ENCODE measurements around the gene UBA1. TPM values are rescaled to one million over a fixed set of nuclear protein-coding genes. Genes with fewer than 3 reads are reported as not detected.

UBA1 gene
- 100 to 1,000 TPM; 115 to 154 (median 132) TPM for polyA plus RNA-seq (ENCODE audit: insufficient read length in 10 of 10)
- long read RNA-seq, donor 1, transcript UBA1-201 (26 exons, 3,559 nt) = major isoform, 5 of 32 reads
- long read RNA-seq, donor 1, partial matches to known transcripts = 26 of 32 reads
- long read RNA-seq, donor 1, other reads (novel, unspliced or antisense) = 0 of 32 reads
- long read RNA-seq, donor 2, transcript UBA1-201 (26 exons, 3,559 nt) = major isoform, 6 of 27 reads
- long read RNA-seq, donor 2, partial matches to known transcripts = 18 of 27 reads
- long read RNA-seq, donor 2, other reads (novel, unspliced or antisense) = 0 of 27 reads
- long read RNA-seq, donor 3 = 0 reads
- long read RNA-seq, donor 4, partial matches to known transcripts = 18 of 19 reads
- long read RNA-seq, donor 4, other reads (novel, unspliced or antisense) = 0 of 19 reads
- long read RNA-seq, donor 5, partial matches to known transcripts = 28 of 34 reads
- long read RNA-seq, donor 5, other reads (novel, unspliced or antisense) = 0 of 34 reads
- long read RNA-seq, donor 6, transcript UBA1-201 (26 exons, 3,559 nt) = major isoform, 8 of 47 reads
- long read RNA-seq, donor 6, partial matches to known transcripts = 38 of 47 reads
- long read RNA-seq, donor 6, other reads (novel, unspliced or antisense) = 0 of 47 reads
- long read RNA-seq, donor 7, partial matches to known transcripts = 41 of 43 reads
- long read RNA-seq, donor 7, other reads (novel, unspliced or antisense) = 0 of 43 reads
- long read RNA-seq, donor 8, partial matches to known transcripts = 14 of 16 reads
- long read RNA-seq, donor 8, other reads (novel, unspliced or antisense) = 0 of 16 reads
- long read RNA-seq, donor 9 = 0 reads

DNA sequence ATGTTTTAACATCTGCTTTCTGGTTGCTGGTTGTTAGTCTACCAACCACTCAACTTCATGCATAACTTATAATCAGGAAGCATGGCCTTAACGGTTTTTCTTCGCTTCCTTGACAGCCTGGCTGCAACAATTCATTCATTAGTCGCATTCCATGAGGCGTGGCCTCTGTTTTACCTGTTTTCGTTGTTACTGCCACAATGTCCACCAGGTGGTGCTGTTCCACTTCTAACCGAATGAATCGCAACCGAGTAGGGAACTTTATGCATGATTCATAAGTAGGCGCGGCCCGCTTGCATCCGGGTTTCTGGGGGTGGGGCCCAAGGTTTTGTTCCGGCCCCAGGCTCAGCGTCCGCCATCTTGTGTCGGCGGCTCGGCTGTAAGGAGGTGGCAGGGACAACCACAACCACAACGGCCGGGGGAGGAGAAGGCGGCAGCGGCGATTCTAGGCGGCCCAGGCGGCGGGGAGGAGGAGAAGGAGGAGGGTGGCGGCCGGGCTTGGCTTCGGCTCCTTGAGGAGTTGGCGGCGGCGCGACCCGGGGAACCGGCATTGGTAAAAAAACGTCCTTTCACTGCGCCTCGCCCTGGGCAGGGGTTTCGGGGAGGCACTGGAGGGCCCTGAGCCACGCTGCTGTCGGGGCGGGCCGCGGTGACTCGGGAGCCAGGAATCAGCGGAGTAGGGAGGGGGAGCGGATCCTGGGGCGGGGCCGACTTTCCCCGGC lies at the start of gene UBA1:
UBA1 (plus strand) TSS at position 355 of the 719 bp plus-strand sequence. CDS start 4,974 bp downstream, outside the sequence.
- peak; percentile 93 to 97 (median 95) for DNase-seq

DNA sequence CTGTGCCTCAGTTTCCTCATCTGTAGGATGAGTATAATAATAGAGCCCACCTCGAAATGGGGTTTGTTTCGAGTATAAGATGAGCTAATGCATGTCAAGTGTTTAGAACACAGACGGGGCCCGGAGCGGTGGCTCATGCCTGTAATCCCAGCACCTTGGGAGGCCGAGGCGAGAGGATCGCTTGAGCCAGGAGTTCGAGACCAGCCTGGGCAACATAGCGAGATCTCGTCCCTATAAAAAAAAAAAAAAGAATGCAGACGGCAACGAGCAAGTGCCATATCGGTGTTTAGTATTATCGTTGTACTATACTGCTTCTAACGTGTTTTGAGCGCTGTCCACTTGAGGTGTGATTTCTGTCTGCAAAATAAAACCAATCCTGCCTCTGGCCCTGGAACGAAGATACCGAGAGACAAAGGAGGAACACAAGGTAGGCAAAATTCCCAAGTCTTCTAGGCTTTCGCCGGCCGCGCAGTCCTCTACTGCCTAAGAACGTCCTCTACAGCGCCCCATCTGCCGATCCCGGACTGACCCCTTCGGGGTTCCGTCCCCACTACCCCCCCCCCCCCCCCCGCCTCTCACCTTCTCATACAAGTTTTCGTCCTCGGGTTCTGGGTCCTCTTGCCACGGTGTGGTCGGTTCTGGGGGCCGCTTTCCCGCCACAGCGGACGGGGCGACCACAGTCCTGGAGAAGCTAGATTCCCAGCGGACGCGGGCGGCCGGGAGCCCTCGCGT lies 49.6 kb upstream of the UBA1 start:
- no peak for DNase-seq

DNA sequence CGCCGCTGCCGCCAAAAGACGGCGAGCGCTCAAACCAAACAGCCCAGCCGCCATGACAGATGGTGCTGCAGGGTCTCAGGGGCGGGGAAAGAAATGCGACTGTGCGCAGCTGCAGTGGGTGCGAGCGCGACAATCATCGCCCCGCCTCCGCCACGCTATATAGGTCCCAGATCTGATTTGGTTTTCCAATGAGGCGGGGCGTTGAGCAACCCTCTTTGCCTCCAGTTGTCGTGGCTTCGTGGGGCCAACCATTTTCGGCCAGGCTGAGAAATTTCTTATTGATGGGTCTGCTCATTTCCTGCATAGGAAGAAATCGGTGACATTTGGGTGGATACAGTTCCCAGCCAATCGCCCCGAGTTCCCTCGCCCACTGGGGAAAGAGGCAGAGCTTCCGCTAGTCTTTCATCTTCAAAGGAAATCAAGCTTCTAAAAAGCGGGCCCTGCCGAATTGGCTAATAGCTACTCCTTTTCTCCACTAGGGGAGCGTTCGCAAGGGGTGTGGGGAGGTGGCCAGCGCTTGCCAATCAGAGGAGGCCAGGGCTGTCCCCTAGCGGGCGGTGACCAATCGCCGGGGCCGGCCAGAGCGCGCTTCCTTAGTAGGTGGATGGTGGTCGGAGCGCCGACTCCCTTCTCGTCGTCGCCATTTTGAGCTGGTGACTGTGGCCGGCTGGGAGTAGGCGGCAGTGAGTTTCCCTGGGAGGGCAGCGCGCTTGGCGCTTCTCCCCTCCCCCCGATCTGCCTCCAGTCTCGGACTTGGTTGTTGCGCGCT lies 48.8 kb upstream of the UBA1 start, which contains the start of the genes NDUFB11 and RBM10:
NDUFB11 (minus strand) TSS at position 77 of the 769 bp plus-strand sequence; CDS start at position 54, 23 bp downstream.
RBM10 (plus strand) TSS at position 596 of the 769 bp plus-strand sequence. CDS start 2,261 bp downstream, outside the sequence.
- DNase-seq = peak; percentile 92 to 96 (median 94)

DNA sequence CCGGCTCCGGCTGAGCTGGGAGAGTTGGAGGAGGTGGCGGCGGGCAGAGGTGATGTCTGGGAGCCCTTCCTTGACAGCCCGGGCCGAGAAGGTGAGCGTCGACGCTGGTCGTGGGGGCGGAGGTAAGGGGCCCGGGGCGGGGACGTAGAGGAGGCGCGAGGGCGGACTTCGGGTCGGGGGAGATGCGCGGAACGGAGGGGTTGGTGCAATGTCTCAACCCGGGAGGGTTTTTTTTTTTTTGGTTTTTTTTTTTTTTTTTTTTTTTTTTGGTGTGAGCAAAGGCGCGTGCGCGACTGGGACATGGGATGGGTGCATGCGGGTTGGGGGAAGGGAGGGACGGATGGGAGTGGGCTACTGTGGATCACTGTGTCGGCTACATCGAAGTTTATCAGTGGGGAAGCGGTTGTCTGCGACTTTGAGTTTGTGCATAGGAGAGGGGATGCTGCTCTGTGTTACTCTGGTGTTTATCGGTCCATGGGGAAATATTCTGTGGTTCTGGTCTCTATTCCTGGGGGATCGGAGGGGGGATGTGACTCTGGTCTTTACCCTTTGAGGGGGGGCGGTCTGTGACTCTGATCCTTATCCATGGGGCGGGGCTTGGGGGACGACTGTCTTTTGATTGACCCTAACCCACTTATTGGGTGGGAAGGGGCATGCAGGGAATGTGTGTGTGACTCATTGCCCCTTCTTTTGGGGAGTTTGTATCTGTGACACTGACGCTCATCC lies 48.1 kb upstream of the UBA1 start:
- no peak for DNase-seq

DNA sequence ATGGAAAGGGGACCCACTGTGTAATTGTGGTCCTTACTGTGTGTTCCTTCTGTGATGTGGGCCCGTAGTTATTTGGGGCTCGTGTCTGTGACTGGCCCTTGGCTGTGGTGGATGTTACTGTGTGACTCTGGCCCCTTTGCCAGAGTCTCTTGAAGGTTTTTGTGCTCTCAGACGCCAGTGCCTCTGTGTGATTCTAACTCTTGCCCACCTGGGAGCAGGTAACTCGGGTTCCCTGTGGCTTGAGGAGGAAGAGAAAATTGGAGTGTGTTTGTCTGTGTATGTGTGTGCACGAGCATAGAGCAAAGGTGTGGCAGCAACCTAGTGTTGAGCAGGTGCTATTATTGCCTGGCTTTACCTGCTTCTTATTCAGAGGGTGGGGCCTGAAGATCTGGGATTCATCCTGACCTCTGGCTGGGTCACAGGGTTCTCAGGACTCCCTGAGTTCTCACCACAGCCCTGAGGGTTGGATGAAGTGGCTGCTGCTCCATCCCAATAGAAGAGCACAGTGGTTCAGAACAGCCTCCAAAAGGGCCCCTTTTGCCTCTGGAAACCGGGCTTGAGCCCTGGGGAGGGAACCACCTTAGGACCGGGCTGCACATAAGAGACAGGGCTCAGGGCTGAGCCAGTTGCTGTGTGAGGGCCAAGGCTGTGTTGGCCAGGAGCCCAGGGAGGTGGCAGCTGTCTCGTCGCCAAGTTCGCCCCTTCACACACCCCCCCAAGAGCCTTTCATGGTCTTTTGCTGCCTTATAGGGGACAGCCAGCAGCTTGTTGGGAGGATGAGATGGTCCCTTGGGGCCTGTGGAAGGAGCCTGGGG lies 47.3 kb upstream of the UBA1 start:
- DNase-seq = peak in 1 of 3 donors; percentile 22

DNA sequence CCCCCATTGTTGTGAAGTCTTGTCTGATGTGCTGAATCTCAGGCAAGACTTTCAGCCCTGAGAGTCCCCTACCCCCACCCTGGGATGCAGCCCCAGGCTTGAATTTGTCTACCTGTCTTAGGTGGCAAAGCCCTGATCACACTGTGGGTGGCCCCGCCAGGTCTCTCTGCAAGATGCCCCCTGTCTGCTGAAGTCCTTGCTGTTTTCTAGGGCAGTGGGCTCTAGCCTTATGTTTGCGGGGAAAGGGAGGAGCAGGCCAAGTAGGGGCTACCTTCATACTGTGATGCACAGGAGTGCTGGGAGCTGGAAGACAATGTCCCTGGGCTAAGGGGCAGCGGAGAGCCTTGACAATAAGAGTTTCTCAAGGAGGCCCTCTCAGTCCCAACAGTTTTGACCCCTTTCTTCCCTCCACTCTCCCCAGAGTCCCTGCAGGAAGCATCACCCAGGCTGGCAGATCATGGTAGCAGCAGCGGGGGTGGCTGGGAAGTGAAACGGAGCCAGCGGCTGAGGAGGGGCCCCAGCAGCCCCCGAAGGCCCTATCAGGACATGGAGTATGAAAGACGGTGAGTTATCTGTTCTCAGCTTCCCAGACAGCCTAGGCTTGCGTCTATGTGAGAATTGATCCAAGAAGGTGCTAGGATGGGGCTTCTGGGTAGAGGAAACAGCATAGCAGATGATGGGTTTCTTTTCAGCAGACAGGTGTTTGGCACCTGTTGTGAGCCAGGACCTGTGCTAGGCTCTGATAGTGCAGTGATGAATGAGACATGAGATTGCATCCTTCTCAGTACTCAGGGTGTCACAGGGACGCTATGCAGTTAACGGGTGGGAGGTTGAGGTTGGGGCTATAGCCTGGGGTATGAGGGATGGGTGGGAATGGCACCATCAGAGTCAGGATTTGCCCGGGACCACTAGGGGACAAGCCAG lies 46.4 kb upstream of the UBA1 start:
- DNase-seq = no peak

DNA sequence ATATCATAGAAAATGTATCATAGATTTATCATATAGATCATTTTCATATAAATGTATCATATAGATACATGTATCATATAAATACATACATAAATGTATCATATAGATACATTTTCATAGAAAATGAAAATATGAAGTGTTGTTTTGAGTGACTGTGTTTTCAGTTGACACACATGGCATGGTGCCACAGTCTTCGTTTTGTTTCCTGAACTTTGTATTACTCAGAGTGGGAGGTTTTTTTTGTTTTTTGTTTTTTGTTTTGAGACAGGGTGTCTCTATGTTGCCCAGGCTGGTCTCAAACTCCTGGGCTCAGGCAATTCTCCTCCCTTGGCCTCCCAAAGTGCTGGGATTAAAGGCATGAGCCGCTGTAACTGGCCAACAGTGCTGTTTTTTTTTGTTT lies 44.7 kb upstream of the UBA1 start:
- no peak for DNase-seq

DNA sequence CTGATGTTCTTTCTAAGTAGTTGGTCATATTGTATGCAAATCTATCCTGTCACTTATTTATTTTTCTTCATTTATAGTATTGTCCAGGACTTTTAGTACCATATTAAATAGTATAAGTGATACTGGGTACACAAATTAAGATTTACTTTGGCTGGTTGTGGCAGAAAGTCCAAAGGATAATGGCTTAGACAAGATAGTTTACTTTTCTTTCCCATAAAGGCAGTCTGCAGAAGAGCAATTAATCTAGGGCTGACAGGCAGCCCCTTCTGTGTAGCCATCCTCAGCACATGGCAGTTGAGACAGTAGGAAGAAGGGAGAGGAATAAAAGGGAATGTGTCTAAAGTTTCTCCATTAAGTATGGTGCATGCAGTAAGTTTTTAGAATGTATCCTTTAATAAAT lies 42.2 kb upstream of the UBA1 start:
- DNase-seq = no peak

DNA sequence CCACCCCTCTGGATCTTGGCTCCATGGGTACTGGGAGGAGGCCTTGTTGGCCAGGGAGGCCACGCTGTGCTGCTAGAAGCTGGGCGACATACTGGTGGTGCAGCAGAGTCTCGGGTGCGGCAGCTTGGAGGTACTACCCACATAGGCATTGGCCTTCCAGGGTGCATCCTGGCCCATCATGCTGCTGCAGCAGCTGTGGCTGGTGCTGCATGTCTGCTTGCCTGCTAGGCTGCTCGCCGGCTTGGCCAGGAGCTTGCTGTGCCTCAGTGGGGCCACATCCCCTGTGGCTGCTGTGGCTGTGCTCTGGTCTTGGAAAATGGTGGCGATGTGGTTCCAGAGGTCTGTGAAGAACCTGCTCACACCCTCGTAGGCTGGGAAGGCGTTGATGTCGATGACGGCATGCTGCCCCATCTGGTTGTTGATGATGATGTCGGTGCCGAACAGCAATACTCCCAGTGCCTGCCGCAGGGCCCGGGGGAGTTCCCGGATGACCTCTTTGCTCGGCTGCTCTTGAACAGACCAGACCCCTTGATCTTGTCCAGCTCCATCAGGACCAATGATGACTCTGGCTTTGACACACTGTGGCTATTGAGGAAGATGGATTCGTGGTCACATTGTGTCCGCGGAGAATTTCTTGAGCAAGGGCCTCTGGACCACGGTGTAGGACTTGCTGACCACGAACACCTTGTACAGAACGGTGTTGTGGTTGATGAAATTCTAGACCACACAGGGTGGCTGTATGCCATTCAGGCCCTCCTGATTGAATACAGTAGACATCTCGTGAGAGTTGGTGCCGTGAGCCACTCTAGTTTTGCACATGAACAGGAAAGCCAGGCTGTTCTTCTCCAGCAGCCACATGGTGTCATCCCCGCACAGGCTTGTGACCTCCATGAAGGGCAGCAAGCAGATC lies 36.8 kb upstream of the UBA1 start:
- DNase-seq = no peak

DNA sequence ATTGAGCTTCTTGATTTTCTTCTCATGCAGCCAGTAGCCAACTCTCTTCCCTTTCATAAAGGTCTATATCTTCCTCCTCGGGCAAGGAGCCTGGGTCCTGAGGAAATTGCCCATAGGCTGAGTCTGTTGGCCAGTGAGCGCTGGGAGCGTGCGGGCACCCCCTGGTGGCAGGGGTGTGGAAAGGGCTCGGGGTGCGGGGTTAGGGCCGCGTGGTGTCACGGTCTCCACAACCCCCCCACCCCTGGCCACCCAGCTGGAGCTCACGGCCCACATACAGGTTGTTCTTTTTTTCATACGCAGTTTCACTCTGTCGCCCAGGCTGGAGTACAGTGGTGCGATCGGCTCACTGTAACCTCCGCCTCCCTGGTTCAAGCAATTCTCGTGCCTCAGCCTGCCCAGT lies 35.5 kb upstream of the UBA1 start:
- no peak for DNase-seq

DNA sequence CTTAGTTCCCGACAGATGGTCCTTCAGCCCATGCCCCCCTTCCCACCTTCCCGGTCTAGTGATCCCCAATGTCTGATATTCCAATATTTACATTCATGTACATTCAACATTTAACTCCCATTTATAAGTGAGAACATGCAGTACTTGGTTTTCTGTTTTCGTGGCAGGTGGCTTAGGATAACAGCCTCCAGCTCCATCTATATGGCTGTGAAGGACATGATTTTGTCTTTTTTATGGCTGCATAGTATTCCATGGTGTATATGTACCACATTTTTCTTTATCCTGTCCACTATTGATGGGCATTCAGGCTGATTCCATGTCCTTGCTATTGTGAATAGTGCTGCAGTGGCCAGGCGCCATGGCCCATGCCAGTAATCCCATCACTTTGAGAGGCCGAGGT lies 34.8 kb upstream of the UBA1 start:
- DNase-seq = no peak

DNA sequence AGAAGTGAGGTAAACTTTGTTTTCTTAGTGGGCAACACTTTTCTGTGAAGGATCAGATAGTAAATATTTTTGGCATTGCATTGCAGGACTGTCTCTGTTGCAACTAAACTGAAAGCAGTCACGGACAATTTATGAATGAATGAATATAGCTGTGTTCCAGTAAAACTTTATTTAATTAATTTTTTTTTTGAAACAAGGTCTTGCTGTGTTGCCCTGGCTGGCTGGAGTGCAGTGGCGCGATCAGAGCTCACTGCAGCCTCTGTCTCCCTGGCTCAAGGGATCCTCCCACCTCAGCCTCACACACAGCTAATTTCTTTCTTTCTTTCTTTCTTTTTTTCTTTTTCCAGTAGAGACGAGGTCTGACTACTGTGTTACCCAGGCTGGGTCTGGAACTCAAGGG lies 32.8 kb upstream of the UBA1 start:
- DNase-seq = no peak

DNA sequence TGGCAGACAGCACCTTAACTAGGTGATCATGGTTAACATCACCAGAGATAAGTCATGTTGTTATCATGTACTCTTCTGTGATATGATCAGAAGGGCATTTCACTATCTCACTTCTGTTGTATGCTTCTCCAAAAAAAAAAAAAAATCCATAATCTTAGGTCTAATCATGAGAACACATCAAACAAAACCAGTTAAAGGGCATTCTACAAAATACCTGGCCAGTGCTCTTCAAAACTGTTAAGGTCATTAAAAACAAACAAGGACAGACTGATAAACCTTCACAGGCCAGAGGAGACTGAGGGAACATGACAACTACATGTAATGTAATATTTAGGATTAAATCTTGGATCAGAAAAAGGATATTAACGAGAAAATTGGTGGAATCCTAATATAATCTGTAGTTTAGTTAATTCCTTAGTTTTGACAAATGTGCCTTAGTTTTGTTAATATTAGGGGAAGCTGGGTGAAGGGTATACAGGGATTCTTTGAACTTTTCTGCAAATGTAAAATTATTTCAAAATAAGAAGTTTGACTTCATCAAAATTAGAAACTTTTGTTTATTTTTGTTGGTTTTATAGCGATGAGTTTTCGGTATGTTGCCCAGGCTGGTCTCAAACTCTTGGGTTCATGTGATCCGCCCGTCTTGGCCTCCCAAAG lies 30.6 kb upstream of the UBA1 start:
- no peak for DNase-seq

DNA sequence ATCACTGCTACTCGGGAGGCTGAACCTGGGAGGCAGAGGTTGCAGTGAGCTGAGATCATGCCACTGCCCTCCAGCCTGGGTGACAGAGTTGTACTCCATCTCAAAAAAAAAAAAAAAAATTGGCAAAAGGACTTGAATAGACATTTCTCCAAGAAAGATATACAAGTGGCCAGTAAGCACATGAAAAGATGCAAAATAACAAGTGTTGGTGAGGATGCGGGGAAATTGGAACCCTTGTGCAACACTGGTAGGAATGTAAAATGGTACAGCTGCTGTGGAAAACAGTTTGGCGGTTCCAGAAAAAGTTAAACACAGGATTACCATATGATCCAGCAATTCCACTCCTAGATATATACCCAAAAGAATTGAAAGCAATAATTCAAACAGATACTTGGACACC lies 29.2 kb upstream of the UBA1 start:
- DNase-seq = no peak

DNA sequence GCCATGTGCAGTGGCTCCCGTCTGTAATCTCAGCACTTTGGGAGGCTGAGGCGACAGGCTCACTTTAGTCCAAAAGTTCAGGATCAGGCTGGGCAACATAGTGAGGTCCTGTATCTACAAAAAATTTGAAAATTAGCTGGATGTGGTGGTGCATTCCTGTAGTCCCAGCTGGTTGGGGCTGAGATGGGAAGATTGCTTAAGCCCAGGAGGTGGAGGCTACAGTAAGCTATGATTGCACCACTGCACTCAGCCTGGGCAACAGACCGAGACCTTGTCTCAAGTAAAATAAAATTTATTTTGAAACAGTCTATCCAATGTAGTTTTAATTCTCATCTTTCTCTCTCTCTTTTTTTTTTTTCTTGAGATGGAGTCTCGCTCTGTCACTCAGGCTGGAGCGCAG lies 27.5 kb upstream of the UBA1 start:
- DNase-seq = no peak

DNA sequence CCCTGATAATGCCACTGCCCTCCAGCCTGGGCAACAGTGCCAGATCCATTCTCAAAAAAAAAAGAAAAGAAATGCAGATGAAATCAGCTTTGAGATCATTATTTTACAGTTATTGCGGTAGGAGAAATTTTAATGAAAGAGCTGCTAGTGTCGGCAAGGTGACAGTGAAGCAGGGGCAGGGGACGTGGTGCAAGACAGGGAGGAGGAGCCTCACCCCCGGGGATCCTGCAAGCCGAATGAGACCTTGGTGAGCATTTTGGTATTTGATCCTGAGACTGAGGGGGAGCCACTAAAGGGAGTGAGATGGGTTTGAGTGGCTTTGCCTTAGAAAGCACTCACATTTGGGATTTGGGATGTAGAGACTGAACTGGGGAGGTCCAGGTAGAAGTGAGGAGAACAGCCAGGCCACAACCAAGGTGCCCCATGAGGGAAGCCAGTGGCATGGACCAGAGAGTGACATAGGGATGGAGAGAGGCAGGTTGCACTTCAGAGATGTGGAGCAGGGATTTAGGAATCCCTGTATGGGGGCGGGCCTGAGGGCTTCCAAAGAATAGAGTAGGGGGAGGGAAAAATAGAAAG lies 25.0 kb upstream of the UBA1 start:
- DNase-seq = no peak

Data from muscle of back (tissue), 13 donors.